K562 (cell line): ENCODE results near the gene TNIK. TPM values are rescaled to one million over a fixed set of nuclear protein-coding genes. Genes with fewer than 3 reads are reported as not detected.
A peak's percentile ranks its signal among the peaks of the same experiment; 100 is the strongest.

ENCODE experiments used
- ATAC-seq: fragments of 200-7000 bp; cut with Tn5 transposase; 3 replicates; pipeline ENCODE4 v1.9.1; 2020; ENCODE audit warnings: moderate library complexity
- BruUV-seq: library from RNA; stranded (reverse); fragments of 400-500 nt; replicated peaks from 2 replicates; lab custom pipeline; 2021; lab: Mats Ljungman, UMichigan
- CTCF ChIA-PET: fragments of 300-600 bp; formaldehyde crosslinking; extraction: SDS; loops from one replicate; lab custom pipeline; 2021; ENCODE audit warnings: low intra/inter-chr PET ratio; lab: Yijun Ruan, JAX
- POLR2A ChIA-PET: fragments of 300-600, 350-650 bp; sonication (Branson Sonifier 250); formaldehyde crosslinking; extraction: SDS; loops from one replicate; lab custom pipeline; 2021; ENCODE audit warnings: antibody characterized with exemption, inconsistent platforms; lab: Yijun Ruan, JAX
- DNase-seq, 4 experiments: peaks; one replicate each; pipeline versions ENCODE4 v3.0.0 to v3.0.0-alpha.2; 2011 to 2018; ENCODE audit warnings: low spot score in 3 of 4, mixed read lengths in 3 of 4; ENCODE audit errors: extremely low read depth in 1 of 4
- FAIRE-seq: peaks from 2 replicates; lab custom pipeline; 2011; peaks lifted over from hg19 to GRCh38; lab: Jason Lieb, UNC
- H2AFZ ChIP-seq: 2 replicates; pipeline ENCODE4 v1.6.0; 2011; ENCODE audit warnings: low read depth, low read length, control low read depth, inconsistent platforms
- H3K27ac ChIP-seq: fragments of 200-600 bp; 3 replicates; pipeline ENCODE4 v1.8.0; 2011; ENCODE audit warnings: low read depth, mild to moderate bottlenecking, control low read depth, inconsistent platforms, low read length, moderate library complexity, mixed read lengths; ENCODE audit errors: extremely low read depth
- H3K27me3 ChIP-seq, 2 experiments: fragments of 300-600 bp in 1 of 2; 2 replicates in 1 of 2; 3 replicates in 1 of 2; pipeline versions ENCODE4 v1.6.0 to v1.8.0; 2011; ENCODE audit warnings: inconsistent platforms in 2 of 2, low read length in 2 of 2, mild to moderate bottlenecking in 1 of 2, mixed read lengths in 1 of 2, moderate library complexity in 1 of 2; ENCODE audit not compliant: control insufficient read depth in 2 of 2, insufficient read depth in 2 of 2
- H3K36me3 ChIP-seq: fragments of 300-600 bp; 3 replicates; pipeline ENCODE4 v1.8.0; 2011; ENCODE audit warnings: mild to moderate bottlenecking, low read length, inconsistent platforms; ENCODE audit not compliant: control insufficient read depth, insufficient read depth
- H3K4me1 ChIP-seq, 2 experiments: fragments of 200-600 bp in 1 of 2; replicated peaks in 1 of 2; 2 replicates in 1 of 2; 3 replicates in 1 of 2; pipeline versions ENCODE4 v1.5.1 to v1.8.0; 2011; ENCODE audit warnings: inconsistent platforms in 2 of 2, low read length in 2 of 2, mild to moderate bottlenecking in 1 of 2, mixed read lengths in 1 of 2, moderate library complexity in 1 of 2; ENCODE audit not compliant: control insufficient read depth in 2 of 2, insufficient read depth in 2 of 2
- H3K4me2 ChIP-seq: 2 replicates; pipeline ENCODE4 v1.6.1; 2011; ENCODE audit warnings: low read length, control low read depth, inconsistent platforms, mixed read lengths; ENCODE audit not compliant: insufficient read depth
- H3K4me3 ChIP-seq: fragments of 200-600 bp; sonication (generic), shearing (Covaris generic); 2 replicates; pipeline ENCODE4 v1.5.1; 2016; ENCODE audit warnings: control low read depth, inconsistent platforms
- H3K79me2 ChIP-seq: fragments of 200-600 bp; 3 replicates; pipeline ENCODE4 v1.8.0; 2011; ENCODE audit warnings: low read length, inconsistent platforms; ENCODE audit not compliant: control insufficient read depth, insufficient read depth
- H3K9ac ChIP-seq, 2 experiments: 2 replicates each; pipeline versions ENCODE4 v1.6.0 to v1.6.1; 2011; ENCODE audit warnings: low read depth in 2 of 2, low read length in 2 of 2, control low read depth in 1 of 2, inconsistent platforms in 1 of 2, mild to moderate bottlenecking in 1 of 2, mixed read lengths in 1 of 2; ENCODE audit not compliant: insufficient read depth in 1 of 2
- H3K9me1 ChIP-seq: one replicate; pipeline ENCODE4 v1.6.0; 2011; ENCODE audit warnings: inconsistent platforms, mild to moderate bottlenecking, low read length, moderate library complexity; ENCODE audit not compliant: control insufficient read depth, insufficient read depth
- H3K9me3 ChIP-seq: replicated peaks from 2 replicates; pipeline ENCODE4 v1.5.1; 2011; ENCODE audit warnings: low read depth, low read length, inconsistent platforms; ENCODE audit not compliant: control insufficient read depth, insufficient read depth
- H4K20me1 ChIP-seq: replicated peaks from 2 replicates; pipeline ENCODE4 v1.6.1; 2011; ENCODE audit warnings: low read length, inconsistent platforms, mixed read lengths; ENCODE audit not compliant: control insufficient read depth, insufficient read depth
- CEBPG ChIP-seq, 3 experiments: fragments of 200-800 bp in 1 of 3; sonication (Bioruptor generic) in 1 of 3; sonication (generic) in 1 of 3; formaldehyde crosslinking in 1 of 3; IDR thresholded peaks in 2 of 3; conservative IDR thresholded peaks in 1 of 3; 2 replicates each; pipeline versions ENCODE4 v1.6.1 to v1.8.0; 2016 to 2022; ENCODE audit warnings: missing compliant biosample characterization in 2 of 3, missing genetic modification characterization in 2 of 3, mild to moderate bottlenecking in 1 of 3, missing genetic modification reagents in 1 of 3
- EWSR1 ChIP-seq: fragments of 450-650 bp; IDR thresholded peaks from 2 replicates; pipeline ENCODE4 v1.6.1; 2018; ENCODE audit warnings: borderline replicate concordance, mild to moderate bottlenecking, low read depth, moderate library complexity; ENCODE audit not compliant: partially characterized antibody
- MAFG ChIP-seq: fragments of 450-650 bp; conservative IDR thresholded peaks from 2 replicates; pipeline ENCODE4 v1.6.1; 2016; ENCODE audit warnings: missing genetic modification characterization, missing compliant biosample characterization
- SREBF2 ChIP-seq: sonication (generic); formaldehyde crosslinking; IDR thresholded peaks from 2 replicates; pipeline ENCODE4 v1.4.0; 2020; ENCODE audit warnings: mild to moderate bottlenecking, missing genetic modification reagents
- TAF1 ChIP-seq: IDR thresholded peaks from 2 replicates; pipeline ENCODE4 v1.6.1; 2011; ENCODE audit warnings: mild to moderate bottlenecking, low read length, moderate library complexity; ENCODE audit not compliant: insufficient read depth, control insufficient read depth, severe bottlenecking; ENCODE audit errors: extremely low read depth
- TRIM24 ChIP-seq, 2 experiments: fragments of 450-650 bp; IDR thresholded peaks; 2 replicates each; pipeline ENCODE4 v1.6.1; 2016
- WGBS: fragments of 100-300 bp; shearing (Covaris generic); methylation state at CpG from one replicate; pipeline ENCODE4 v1.1.6; 2016; ENCODE audit warnings: low coverage, mixed read lengths; ENCODE audit not compliant: insufficient coverage; ENCODE audit errors: missing lambda C conversion rate; 5-methylcytosine and 5-hydroxymethylcytosine counted together
- in situ Hi-C: fragments of 300-500 bp; cut with MboI; formaldehyde crosslinking; loops from 4 replicates; pipeline ENCODE4 v1.15.0; 2018; ENCODE audit warnings: inconsistent platforms, mixed read lengths
- intact Hi-C: fragments of 100-400 bp; cut with micrococcal nuclease; formaldehyde crosslinking; loops from 2 replicates; pipeline ENCODE4 v1.14.2; 2022
- polyA plus RNA-seq, 8 experiments: library from polyadenylated mRNA; depleted of rRNA in 4 of 8; stranded (reverse) in 5 of 8; unstranded in 3 of 8; fragments of >200 nt; fragmentation: Nextera tagmentation in 2 of 8; fragmentation: Illumina TruSeq in 1 of 8; extraction: Ambion mirVana in 2 of 8; extraction: Trizol in 1 of 8; gene quantifications; 2 replicates each; pipeline versions ENCODE4 v1.2.1 to v1.2.3, GENCODE V29; 2011 to 2014; ENCODE audit warnings: inconsistent platforms in 1 of 8, missing spikeins in 1 of 8
- total RNA-seq, 7 experiments: library from RNA; depleted of rRNA in 6 of 7; stranded (reverse); fragments of >200 nt in 6 of 7; fragmentation: Illumina TruSeq in 2 of 7; extraction: Trizol in 2 of 7; gene quantifications; 2 replicates each; pipeline versions ENCODE4 v1.2.1 to v1.2.3, GENCODE V29; 2011 to 2021; ENCODE audit warnings: low replicate concordance in 1 of 7
- TF ChIP-seq, protein P1 (sequence below), 2 experiments: fragments of 450-650 bp in 1 of 2; sonication (generic) in 1 of 2; formaldehyde crosslinking in 1 of 2; IDR thresholded peaks in 1 of 2; conservative IDR thresholded peaks in 1 of 2; 2 replicates each; pipeline versions ENCODE4 v1.6.1 to v1.8.1; 2016 to 2023; ENCODE audit warnings: mild to moderate bottlenecking in 2 of 2, moderate library complexity in 2 of 2, inconsistent platforms in 1 of 2, missing genetic modification reagents in 1 of 2

The TNIK gene
- total and polyA plus RNA-seq, 9 of the 15 experiments (the other 6 are each of a cell fraction or from before 2014, with no cell fraction given): 6.6 to 39.0 (median 24.7) TPM

DNA sequence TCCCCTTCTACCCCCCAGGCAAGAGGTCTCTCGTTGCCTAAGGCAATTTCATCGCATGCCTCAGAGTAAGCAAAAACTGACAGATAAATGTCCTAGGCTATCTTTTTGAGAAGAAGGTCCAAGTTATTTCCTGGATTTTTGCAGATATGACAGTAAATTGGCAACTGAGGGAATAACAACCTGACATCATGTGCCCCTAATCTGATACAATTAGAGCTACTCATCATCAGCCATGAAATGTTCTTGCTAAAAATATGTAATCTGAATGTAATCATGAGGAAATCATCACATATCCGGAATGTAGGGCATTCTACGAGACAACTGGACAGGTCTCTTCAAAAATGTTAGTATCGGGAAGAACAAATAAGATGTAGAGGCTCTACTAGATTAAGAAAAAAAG lies 44.1 kb downstream of the TNIK start:
- FAIRE-seq (no peak), DNase-seq (no peak)
- TF ChIP-seq SREBF2 (CRISPR knock-in tag) (no peak), EWSR1 (no peak)
- TF ChIP-seq, all 486 proteins: peak for 0
- in situ Hi-C loops: no loop called here
- no TSS peak for BruUV-seq
- ChIA-PET CTCF (no interaction called here), POLR2A (interaction anchor here (2.2 kb wide), 1 partner anchor 13 kb away, joined by 7 read pairs; no protein-coding TSS in a partner anchor)
- Histone ChIP-seq H3K79me2 (peaks cover 45% of the 10 kb centered on the region), H3K9me3 (no peaks in the 10 kb centered on the region), H2AFZ (no peak overlapping the region), H3K4me2 (no peak overlapping the region), H3K27me3 (no peaks in the 10 kb centered on the region), H3K27ac (no peak overlapping the region), H3K36me3 (no peaks in the 10 kb centered on the region), H3K9me1 (no peaks in the 10 kb centered on the region), H3K9ac (no peak overlapping the region), H3K4me1 (peaks cover 0 to 11% of the 10 kb centered on the region in 2 experiments; a peak in 2 of 5 replicates), H3K4me3 (no peak overlapping the region), H4K20me1 (peaks cover 14% of the 10 kb centered on the region)
- WGBS: 47% methylated on average over 5 of the region's 5 CpGs
- ATAC-seq: no peak
- intact Hi-C loops: no loop called here

DNA sequence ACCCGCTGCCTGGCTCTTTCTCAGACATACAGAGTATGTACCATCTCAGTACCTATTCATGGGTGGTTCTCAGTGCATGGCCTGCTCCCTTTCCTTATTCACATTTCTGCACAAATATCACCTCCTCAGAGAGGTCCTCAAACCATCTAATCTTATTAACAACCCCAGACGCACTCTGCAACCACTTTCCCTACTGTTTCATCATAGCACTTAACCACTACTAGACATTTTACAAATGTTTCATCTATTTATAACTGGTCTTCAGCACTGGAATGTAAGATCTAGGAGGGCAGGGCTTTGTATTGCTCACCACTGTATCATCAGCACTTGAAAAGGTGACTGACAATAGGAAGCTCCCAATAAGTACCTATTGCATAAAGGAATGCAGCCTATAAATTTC lies 45.1 kb downstream of the TNIK start:
- Histone ChIP-seq H3K27ac (no peak overlapping the region), H3K9ac (no peak overlapping the region), H3K4me3 (no peak overlapping the region), H3K27me3 (no peaks in the 10 kb centered on the region), H3K4me1 (peaks cover 4 to 13% of the 10 kb centered on the region in 2 experiments; a peak in 2 of 5 replicates), H3K9me1 (no peaks in the 10 kb centered on the region), H2AFZ (no peak overlapping the region), H3K79me2 (peaks cover 36% of the 10 kb centered on the region), H3K4me2 (no peak overlapping the region), H4K20me1 (peaks cover 14% of the 10 kb centered on the region), H3K36me3 (no peaks in the 10 kb centered on the region), H3K9me3 (no peaks in the 10 kb centered on the region)
- no peak for DNase-seq
- no TSS peak for BruUV-seq
- in situ Hi-C loops: no loop called here
- peak; percentile 47; the same call in 2 of the 3 replicates for ATAC-seq
- TF ChIP-seq TRIM24 (IDR thresholded peaks at IDR 0.05) (peak in 1 of 2 experiments; percentile 38; a peak in 1 of 4 replicates), CEBPG (CRISPR knock-in tag; IDR thresholded peaks at IDR 0.05) (0 out of 2 replicates have a peak, but pooled peaks have one; percentile 11), CEBPG (tag; conservative IDR thresholded peaks at IDR 0.05 in 1 of 2, IDR thresholded peaks at IDR 0.05 in 1 of 2) (peak in 1 of 2 experiments; percentile 66; a peak in 2 of 4 replicates), MAFG (no peak), TAF1 (no peak)
- TF ChIP-seq, protein P1, sequence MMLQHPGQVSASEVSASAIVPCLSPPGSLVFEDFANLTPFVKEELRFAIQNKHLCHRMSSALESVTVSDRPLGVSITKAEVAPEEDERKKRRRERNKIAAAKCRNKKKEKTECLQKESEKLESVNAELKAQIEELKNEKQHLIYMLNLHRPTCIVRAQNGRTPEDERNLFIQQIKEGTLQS (IDR thresholded peaks at IDR 0.05): 0 out of 2 replicates have a peak, but pooled peaks have one; percentile 10
- TF ChIP-seq, protein P1 (CRISPR knock-in tag; conservative IDR thresholded peaks at IDR 0.05): no peak
- CTCF ChIA-PET: no interaction called here
- no peak for FAIRE-seq
- intact Hi-C loops: no loop called here
- POLR2A ChIA-PET: interaction anchor here (0.9 to 2.5 kb wide), 4 partner anchors 11 to 22 kb away, joined by 3 to 9 read pairs (median 6); no protein-coding TSS in a partner anchor
- WGBS: 49% methylated on average over 2 of the region's 2 CpGs
